T-helper 22 cell (primary cell): ENCODE data around the gene KIF12.

Experiments used
- DNase-seq: peaks from one replicate; pipeline ENCODE4 v3.0.0-alpha.2; 2020; ENCODE audit warnings: low read depth

KIF12 gene

GRCh38 chr9:114105236-114105635 lies 6.1 kb upstream of the KIF12 start:
- no peak for DNase-seq

GRCh38 chr9:114102484-114102883 lies 3.4 kb upstream of the KIF12 start:
- no peak for DNase-seq

GRCh38 chr9:114100536-114100935 lies 1.4 kb upstream of the KIF12 start:
- no peak for DNase-seq

GRCh38 chr9:114099669-114100270 lies 678 bp upstream of the KIF12 start:
- DNase-seq = no peak

- no peak for DNase-seq
Observed at GRCh38 chr9:114098021-114098935, 814 bp downstream of the KIF12 start.

GRCh38 chr9:114097613-114098020 lies 1.5 kb downstream of the KIF12 start:
- DNase-seq = no peak

- no peak for DNase-seq
Observed at GRCh38 chr9:114096866-114097612, 2.1 kb downstream of the KIF12 start.

GRCh38 chr9:114096041-114096511 lies 3.0 kb downstream of the KIF12 start:
- no peak for DNase-seq

- no peak for DNase-seq
Observed at GRCh38 chr9:114094971-114095370, 4.1 kb downstream of the KIF12 start.

GRCh38 chr9:114093761-114094505 lies 5.2 kb downstream of the KIF12 start:
- DNase-seq = no peak

GRCh38 chr9:114093031-114093471 lies 6.0 kb downstream of the KIF12 start:
- DNase-seq = no peak

- DNase-seq = no peak
Observed at GRCh38 chr9:114092336-114092735, 6.8 kb downstream of the KIF12 start.

- no peak for DNase-seq
Observed at GRCh38 chr9:114091711-114092110, 7.4 kb downstream of the KIF12 start.

GRCh38 chr9:114090798-114091197 lies 8.3 kb downstream of the KIF12 start:
- no peak for DNase-seq

GRCh38 chr9:114089206-114089840 lies 9.8 kb downstream of the KIF12 start:
- DNase-seq = no peak

- no peak for DNase-seq
Observed at GRCh38 chr9:114088571-114089170, 10.4 kb downstream of the KIF12 start.

GRCh38 chr9:114087721-114088120 lies 11.4 kb downstream of the KIF12 start:
- no peak for DNase-seq

GRCh38 chr9:114086607-114087006 lies 12.5 kb downstream of the KIF12 start:
- no peak for DNase-seq

- no peak for DNase-seq
Observed at GRCh38 chr9:114086009-114086408, 13.1 kb downstream of the KIF12 start.

- no peak for DNase-seq
Observed at GRCh38 chr9:114085387-114085789, 13.7 kb downstream of the KIF12 start.
